Activated T-cell treated with anti-CD3 and anti-CD28 coated beads for 24 hours (primary cell): ENCODE measurements around the gene ZBTB42.

Experiments
- DNase-seq: peaks from one replicate; pipeline ENCODE4 v3.0.0-alpha.2; 2020; ENCODE audit warnings: low read depth

ZBTB42 gene

DNA sequence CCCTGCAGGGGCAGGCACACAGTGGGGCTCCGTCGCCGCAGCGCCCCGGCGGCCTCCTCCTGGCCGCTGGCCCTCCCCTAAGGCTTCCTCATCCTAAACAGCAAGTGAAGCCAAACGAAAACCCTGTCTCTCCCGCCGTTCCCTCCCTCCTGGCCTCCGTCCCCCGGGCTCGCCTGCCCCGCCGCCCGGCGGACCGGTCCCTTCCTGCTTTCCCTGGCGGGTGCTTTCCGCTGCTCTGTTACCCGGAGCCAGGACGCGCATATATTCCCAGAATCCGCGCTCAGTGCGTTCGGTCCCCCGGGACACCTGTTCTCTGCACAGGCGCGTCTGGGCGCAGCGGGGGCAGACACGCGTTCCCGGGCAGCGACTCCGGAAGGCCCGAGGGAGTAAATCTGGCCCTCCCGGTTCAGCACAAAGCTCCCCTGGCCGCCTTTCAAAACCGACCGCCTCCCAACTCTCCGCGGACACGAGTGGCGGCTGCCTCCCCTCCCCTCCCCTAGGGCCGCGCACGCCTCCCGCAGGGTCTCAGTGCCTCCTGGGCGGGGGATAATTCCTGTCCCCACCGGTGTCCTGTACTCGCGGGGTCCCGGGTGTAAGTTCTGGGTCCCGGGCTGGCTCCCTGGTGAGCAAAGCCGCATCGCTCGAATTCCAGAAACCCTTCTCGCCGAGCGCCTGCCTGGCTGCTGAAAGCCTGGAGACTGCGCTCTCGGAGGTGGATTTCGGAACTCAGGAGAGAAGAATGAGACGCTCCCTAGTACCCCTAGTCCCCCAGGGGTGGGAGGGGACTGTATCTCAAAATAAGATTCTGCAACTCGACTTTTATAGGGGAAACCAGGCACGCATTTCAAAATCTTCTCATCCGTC is 42.8 kb downstream of the ZBTB42 start:
- DNase-seq = no peak

DNA sequence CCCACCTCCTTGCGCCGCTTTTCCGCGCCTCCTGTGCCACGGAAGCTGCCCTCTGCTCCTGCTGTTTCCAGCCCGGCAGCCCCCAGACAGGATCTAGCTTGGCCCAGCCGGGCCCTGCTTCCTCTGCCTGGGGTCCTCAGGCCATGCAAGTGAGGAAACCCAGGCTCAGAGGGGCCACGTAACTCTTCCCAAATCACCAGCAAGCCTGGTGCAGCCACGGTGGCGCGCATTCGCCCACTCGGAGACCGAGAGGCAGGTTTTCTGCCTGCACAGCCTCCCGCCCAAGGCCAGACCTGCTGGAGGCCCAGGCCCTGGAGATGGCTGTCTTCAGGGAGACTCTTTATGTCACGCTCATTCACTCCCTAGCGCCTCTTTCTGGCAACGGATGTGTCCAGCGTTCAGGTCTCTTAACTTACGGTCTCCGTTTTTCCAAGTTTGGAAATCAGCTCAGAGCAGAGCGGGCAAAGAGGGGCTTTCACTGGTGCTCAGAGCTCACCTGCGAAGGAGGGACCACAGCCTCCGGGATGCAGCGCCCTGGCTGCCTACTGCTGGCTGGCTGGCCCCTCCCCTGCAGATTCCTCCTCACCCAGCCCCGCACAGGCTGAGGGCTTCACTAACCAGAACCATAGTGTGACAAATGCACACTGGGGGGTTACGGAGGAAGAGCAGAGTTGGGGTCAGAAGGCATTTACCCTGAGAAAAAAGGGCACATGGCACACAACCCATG is 43.6 kb downstream of the ZBTB42 start:
- DNase-seq = no peak

- DNase-seq = no peak
Observed at GRCh38 chr14:104845033-104845666, 44.2 kb downstream of the ZBTB42 start.

DNA sequence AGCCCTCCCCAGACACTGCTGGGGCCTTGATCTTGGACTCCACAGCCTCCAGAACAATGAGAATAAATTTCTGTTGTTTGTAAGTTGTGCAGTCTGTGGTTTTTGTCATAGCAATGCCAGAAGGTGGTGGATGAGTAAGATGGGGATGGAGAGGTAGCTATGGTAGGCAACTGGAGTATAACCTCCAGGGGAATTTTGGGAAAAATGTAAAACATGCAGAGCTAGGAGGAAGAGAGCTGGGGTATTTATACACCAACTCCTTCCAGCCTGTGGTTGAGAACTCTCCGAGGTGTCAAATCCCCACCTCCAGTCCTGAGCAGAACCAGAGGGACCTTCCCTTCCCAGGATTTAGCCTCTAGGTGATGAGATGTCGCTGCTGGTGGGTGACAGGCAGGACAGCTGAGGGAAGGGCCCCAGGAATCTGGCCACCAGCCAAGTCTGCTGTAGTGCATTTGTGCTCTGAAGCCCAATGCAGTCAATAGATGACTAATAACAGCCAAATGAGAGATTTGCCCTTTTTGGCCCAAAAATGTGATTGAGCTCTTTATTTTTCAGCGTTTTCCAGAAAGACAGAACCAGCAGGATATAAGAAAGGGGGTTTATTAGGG is 45.0 kb downstream of the ZBTB42 start:
- no peak for DNase-seq

DNA sequence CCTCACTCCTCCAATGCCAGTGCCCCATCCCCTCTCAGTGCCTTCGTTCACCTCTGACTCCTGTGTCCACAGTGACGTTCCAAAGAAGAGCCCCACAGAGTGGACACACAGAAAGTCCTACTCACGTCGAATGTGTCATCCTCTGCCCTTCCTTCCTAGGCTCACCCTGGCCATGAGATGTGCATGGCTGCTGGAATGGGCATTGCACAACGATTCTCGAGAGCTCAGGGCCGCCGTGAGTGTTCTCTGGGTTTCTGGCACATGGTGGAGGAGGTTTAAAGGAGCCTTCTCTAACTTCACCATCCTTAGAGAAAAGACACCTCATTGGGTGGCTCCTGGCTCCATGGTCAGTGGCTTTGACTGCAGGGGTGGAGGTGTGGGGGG is 51.4 kb downstream of the ZBTB42 start:
- DNase-seq = no peak
